GM21367 (cell line): ENCODE results near the gene GPR150.

Source experiments
- ATAC-seq: cut with Tn5 transposase; IDR thresholded peaks from one replicate; pipeline ENCODE4 v1.9.1; 2021; ENCODE audit not compliant: unreplicated experiment

Gene GPR150

GRCh38 chr5:95649842-95650620 lies 30.1 kb downstream of the GPR150 start:
- ATAC-seq: no peak

- ATAC-seq: no peak
These were observed 33.0 kb downstream of the GPR150 start for GRCh38 chr5:95652849-95653248.

- no peak for ATAC-seq
These were observed 34.3 kb downstream of the GPR150 start for GRCh38 chr5:95654196-95654595.

GRCh38 chr5:95655575-95655974 lies 35.7 kb downstream of the GPR150 start:
- no peak for ATAC-seq

- no peak for ATAC-seq
These were observed 40.2 kb downstream of the GPR150 start for GRCh38 chr5:95660060-95660459.

- ATAC-seq: no peak
These were observed 43.1 kb downstream of the GPR150 start for GRCh38 chr5:95662946-95663345.

GRCh38 chr5:95664204-95664786 lies 44.4 kb downstream of the GPR150 start:
- ATAC-seq: no peak

- no peak for ATAC-seq
These were observed 47.3 kb downstream of the GPR150 start for GRCh38 chr5:95667061-95667618.

GRCh38 chr5:95667678-95668077 lies 47.8 kb downstream of the GPR150 start:
- no peak for ATAC-seq

GRCh38 chr5:95668216-95668615 lies 48.3 kb downstream of the GPR150 start:
- ATAC-seq: no peak

GRCh38 chr5:95668728-95669127 lies 48.8 kb downstream of the GPR150 start:
- ATAC-seq: no peak

GRCh38 chr5:95669540-95669939 lies 49.7 kb downstream of the GPR150 start:
- no peak for ATAC-seq

GRCh38 chr5:95669985-95670384 lies 50.1 kb downstream of the GPR150 start:
- no peak for ATAC-seq

GRCh38 chr5:95670568-95670967 lies 50.7 kb downstream of the GPR150 start:
- ATAC-seq: no peak
